Smooth muscle cell (in vitro differentiated cells): Measurements from ENCODE around the gene THSD7A. TPM values are rescaled to one million over a fixed set of nuclear protein-coding genes. Genes with fewer than 3 reads are reported as not detected.

Experiments used
- DNase-seq: peaks from one replicate; lab custom pipeline; 2025; ENCODE audit not compliant: unreplicated experiment; lab: John Stamatoyannopoulos, UW
- H2AFZ ChIP-seq: fragments of 200-600 bp; sonication (generic); 2 replicates; pipeline ENCODE4 v1.6.0; 2016; ENCODE audit warnings: antibody characterized with exemption, low read depth, mild to moderate bottlenecking
- H3F3A ChIP-seq: fragments of 200-600 bp; sonication (generic); 2 replicates; pipeline ENCODE4 v1.6.0; 2017; ENCODE audit warnings: antibody characterized with exemption, low read depth
- H3K27ac ChIP-seq: fragments of 200-600 bp; sonication (generic); 2 replicates; pipeline ENCODE4 v1.5.1; 2016; ENCODE audit warnings: low read depth, mild to moderate bottlenecking
- H3K27me3 ChIP-seq: fragments of 200-600 bp; sonication (generic); 2 replicates; pipeline ENCODE4 v1.6.1; 2016; ENCODE audit warnings: low read depth, mild to moderate bottlenecking
- H3K36me3 ChIP-seq: fragments of 200-600 bp; sonication (generic); 2 replicates; pipeline ENCODE4 v1.5.1; 2016; ENCODE audit warnings: low read depth
- H3K4me1 ChIP-seq: fragments of 200-600 bp; sonication (generic); 2 replicates; pipeline ENCODE4 v1.5.1; 2016; ENCODE audit warnings: low read depth
- H3K4me2 ChIP-seq: fragments of 200-600 bp; sonication (generic); 2 replicates; pipeline ENCODE4 v1.6.0; 2016; ENCODE audit warnings: mild to moderate bottlenecking
- H3K4me3 ChIP-seq: fragments of 200-600 bp; sonication (generic); 2 replicates; pipeline ENCODE4 v1.5.1; 2016; ENCODE audit warnings: mild to moderate bottlenecking
- H3K79me2 ChIP-seq: fragments of 200-600 bp; sonication (generic); 2 replicates; pipeline ENCODE4 v1.6.0; 2016; ENCODE audit warnings: low read depth, mild to moderate bottlenecking
- H3K9ac ChIP-seq: fragments of 200-600 bp; sonication (generic); 2 replicates; pipeline ENCODE4 v1.6.0; 2016; ENCODE audit warnings: low read depth
- H3K9me3 ChIP-seq: fragments of 200-600 bp; sonication (generic); replicated peaks from 2 replicates; pipeline ENCODE4 v1.5.1; 2016; ENCODE audit warnings: low read depth
- H4K20me1 ChIP-seq: fragments of 200-600 bp; sonication (generic); 2 replicates; pipeline ENCODE4 v1.6.0; 2016; ENCODE audit warnings: low read depth
- CTCF ChIP-seq: fragments of 200-600 bp; sonication (generic); IDR thresholded peaks from 2 replicates; pipeline ENCODE4 v1.5.1; 2017; ENCODE audit warnings: borderline replicate concordance, mild to moderate bottlenecking, antibody characterized with exemption; ENCODE audit not compliant: insufficient read depth, poor library complexity, severe bottlenecking
- WGBS: methylation state at CpG from one replicate; pipeline ENCODE4 v1.1.7; 2016; ENCODE audit warnings: low lambda C conversion rate; 5-methylcytosine and 5-hydroxymethylcytosine counted together
- polyA plus RNA-seq: library from polyadenylated mRNA; unstranded; fragments of >200 nt; fragmentation: Nextera tagmentation; extraction: Ambion mirVana; gene quantifications from 2 replicates; pipeline ENCODE4 v1.2.1, GENCODE V29; 2016
- total RNA-seq: library from RNA; depleted of rRNA; stranded (reverse); fragments of >200 nt; gene quantifications from 2 replicates; pipeline ENCODE4 v1.2.3, GENCODE V29; 2014

The THSD7A gene
- total and polyA plus RNA-seq, 2 experiments from 2014 or later = 1.7 to 2.7 TPM

DNA sequence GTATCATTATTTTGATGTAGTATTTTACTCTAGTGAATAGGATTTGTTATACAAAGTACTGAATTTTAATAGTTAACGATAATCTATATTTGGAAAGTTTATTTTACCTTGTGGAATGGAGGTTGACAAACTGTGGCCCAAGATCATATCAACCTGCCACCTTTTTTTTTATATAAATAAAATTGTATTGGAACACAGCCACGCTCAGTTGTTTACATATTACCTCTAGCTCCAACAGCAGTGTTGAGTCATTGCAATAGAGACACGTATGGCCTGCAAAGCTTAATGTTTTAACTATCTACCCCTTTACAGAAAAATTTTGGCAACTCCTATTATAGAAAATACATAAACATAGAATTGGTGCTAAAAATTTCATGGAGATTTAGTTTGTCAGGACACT, 239.3 kb downstream of the THSD7A start:
- H3K27me3 ChIP-seq = no peaks in the 10 kb centered on the region
- H3K4me1 ChIP-seq = no peaks in the 10 kb centered on the region
- no peak for DNase-seq
- H3K9me3 ChIP-seq = no peaks in the 10 kb centered on the region
- no peaks in the 10 kb centered on the region for H4K20me1 ChIP-seq
- H3K4me2 ChIP-seq = no peak overlapping the region
- no peak overlapping the region for H3K9ac ChIP-seq
- H2AFZ ChIP-seq = no peak overlapping the region
- H3K36me3 ChIP-seq = no peaks in the 10 kb centered on the region
- H3F3A ChIP-seq = no peaks in the 10 kb centered on the region
- no peak for TF ChIP-seq CTCF
- WGBS = 82% methylated on average over 3 of the region's 3 CpGs
- H3K4me3 ChIP-seq = no peak overlapping the region
- no peak overlapping the region for H3K27ac ChIP-seq
- no peaks in the 10 kb centered on the region for H3K79me2 ChIP-seq

DNA sequence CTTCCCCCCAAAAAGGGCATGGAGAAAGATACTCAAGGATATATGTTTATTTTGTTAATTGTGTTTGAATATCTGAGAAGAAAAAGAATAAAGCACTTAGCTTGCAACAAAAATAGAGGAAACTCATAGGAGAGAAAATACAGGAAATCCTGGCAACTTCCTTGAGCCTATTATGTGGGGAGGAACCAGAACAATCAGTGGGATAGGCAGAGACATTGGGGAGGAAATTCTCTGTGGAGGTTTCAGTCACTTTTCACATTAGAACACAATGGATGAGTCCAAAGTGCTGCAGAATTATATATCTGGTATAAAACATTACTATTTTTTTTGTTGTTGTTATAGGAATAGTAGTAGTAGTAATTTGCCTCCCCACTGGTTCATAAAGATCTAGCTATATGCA, 240.1 kb downstream of the THSD7A start:
- Histone ChIP-seq H3K4me2 (no peak overlapping the region), H3F3A (no peaks in the 10 kb centered on the region), H3K4me1 (no peaks in the 10 kb centered on the region), H3K9ac (no peak overlapping the region), H4K20me1 (no peaks in the 10 kb centered on the region), H2AFZ (no peak overlapping the region), H3K36me3 (no peaks in the 10 kb centered on the region), H3K4me3 (no peak overlapping the region), H3K27me3 (no peaks in the 10 kb centered on the region), H3K27ac (no peak overlapping the region), H3K79me2 (no peaks in the 10 kb centered on the region), H3K9me3 (no peaks in the 10 kb centered on the region)
- DNase-seq = no peak
- no peak for TF ChIP-seq CTCF

GRCh38 chr7:11591055-11591633, 240.9 kb downstream of the THSD7A start:
- no peaks in the 10 kb centered on the region for H3K79me2 ChIP-seq
- no peaks in the 10 kb centered on the region for H3K27me3 ChIP-seq
- no peak overlapping the region for H3K9ac ChIP-seq
- H3K36me3 ChIP-seq = no peaks in the 10 kb centered on the region
- no peak for TF ChIP-seq CTCF
- H4K20me1 ChIP-seq = no peaks in the 10 kb centered on the region
- whole genome bisulfite sequencing = 83% methylated on average over 6 of the region's 6 CpGs
- no peak overlapping the region for H3K4me2 ChIP-seq
- no peak overlapping the region for H2AFZ ChIP-seq
- H3K4me3 ChIP-seq = no peak overlapping the region
- no peaks in the 10 kb centered on the region for H3K9me3 ChIP-seq
- no peaks in the 10 kb centered on the region for H3K4me1 ChIP-seq
- H3K27ac ChIP-seq = no peak overlapping the region
- H3F3A ChIP-seq = no peaks in the 10 kb centered on the region
- no peak for DNase-seq

DNA sequence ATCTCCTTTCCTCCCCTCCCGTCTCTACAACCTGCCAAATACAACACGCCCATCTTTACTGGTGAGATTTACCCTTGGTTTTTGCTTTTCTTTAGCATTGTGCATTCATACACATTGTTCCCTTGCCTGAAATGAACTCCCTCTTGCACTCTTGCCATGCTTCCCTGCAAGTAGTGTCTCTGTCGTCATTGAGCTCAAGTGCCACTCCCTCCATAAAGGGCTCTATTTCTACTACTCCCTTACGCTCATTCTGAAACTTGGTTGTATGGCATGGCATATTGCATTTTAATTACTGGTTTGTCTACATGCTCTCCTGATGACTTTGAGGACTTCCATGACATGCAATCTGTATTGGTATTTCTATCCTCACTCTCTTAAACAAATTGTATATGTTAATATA, 242.7 kb downstream of the THSD7A start:
- Histone ChIP-seq H3K9ac (no peak overlapping the region), H3F3A (no peaks in the 10 kb centered on the region), H3K27me3 (no peaks in the 10 kb centered on the region), H3K79me2 (no peaks in the 10 kb centered on the region), H3K4me3 (no peak overlapping the region), H2AFZ (no peak overlapping the region), H3K36me3 (no peaks in the 10 kb centered on the region), H3K4me2 (no peak overlapping the region), H3K4me1 (no peaks in the 10 kb centered on the region), H3K9me3 (no peaks in the 10 kb centered on the region), H3K27ac (no peak overlapping the region), H4K20me1 (no peaks in the 10 kb centered on the region)
- DNase-seq = no peak
- WGBS = 87% methylated on average over 4 of the region's 4 CpGs
- TF ChIP-seq CTCF = no peak
